HFFc6 (cell line): ENCODE data around the gene KIF26B. TPM values are rescaled to one million over a fixed set of nuclear protein-coding genes. Genes with fewer than 3 reads are reported as not detected.

Source experiments
- DNase-seq: peaks from one replicate; pipeline ENCODE4 v3.0.0-alpha.2; 2018
- H3K27ac Mint-ChIP-seq: 2 replicates; pipeline ENCODE4 v1.8.0; 2020; ENCODE audit warnings: mild to moderate bottlenecking, mixed read lengths
- H3K27me3 Mint-ChIP-seq: 2 replicates; pipeline ENCODE4 v1.8.0; 2021; ENCODE audit warnings: mild to moderate bottlenecking, moderate library complexity, mixed read lengths; ENCODE audit not compliant: insufficient read depth
- H3K36me3 Mint-ChIP-seq: 2 replicates; pipeline ENCODE4 v1.8.0; 2021; ENCODE audit warnings: low read depth, mixed read lengths
- H3K4me1 Mint-ChIP-seq: 2 replicates; pipeline ENCODE4 v1.8.0; 2020; ENCODE audit warnings: low read depth, mixed read lengths
- H3K4me3 Mint-ChIP-seq: 2 replicates; pipeline ENCODE4 v1.8.0; 2020; ENCODE audit warnings: mild to moderate bottlenecking, moderate library complexity, mixed read lengths
- H3K9me3 Mint-ChIP-seq: 2 replicates; pipeline ENCODE4 v1.8.0; 2020; ENCODE audit warnings: mild to moderate bottlenecking, mixed read lengths
- CTCF ChIP-seq: fragments of 200-600 bp; sonication (generic); IDR thresholded peaks from 2 replicates; pipeline ENCODE4 v1.5.0; 2021; ENCODE audit warnings: antibody characterized with exemption, mild to moderate bottlenecking
- total RNA-seq, 6 experiments: library from RNA; stranded (reverse); fragmentation: NEBNext Ultra II Directional; extraction: Animal tissue kit (Norgen Biotek cat#: 25700); gene quantifications; 2 replicates in 1 of 6; 3 replicates in 5 of 6; pipeline ENCODE4 v1.2.3, GENCODE V29; 2021

Gene KIF26B
- total RNA-seq, 6 experiments from 2014 or later: 4.6 to 7.5 (median 5.5) TPM

GRCh38 chr1:245690946-245691541, 536.3 kb downstream of the KIF26B start:
- TF ChIP-seq CTCF: no peak
- no peaks in the 10 kb centered on the region for H3K4me1 Mint-ChIP-seq
- no peaks in the 10 kb centered on the region for H3K36me3 Mint-ChIP-seq
- no peaks in the 10 kb centered on the region for H3K9me3 Mint-ChIP-seq
- H3K27ac Mint-ChIP-seq: no peak overlapping the region
- no peak for DNase-seq
- H3K4me3 Mint-ChIP-seq: no peak overlapping the region
- no peaks in the 10 kb centered on the region for H3K27me3 Mint-ChIP-seq

- TF ChIP-seq CTCF: no peak
- Mint-ChIP-seq H3K4me3 (no peak overlapping the region), H3K4me1 (no peaks in the 10 kb centered on the region), H3K27me3 (no peaks in the 10 kb centered on the region), H3K9me3 (no peaks in the 10 kb centered on the region), H3K27ac (no peak overlapping the region), H3K36me3 (no peaks in the 10 kb centered on the region)
- DNase-seq: no peak
Measured at GRCh38 chr1:245691897-245692296, 537.1 kb downstream of the KIF26B start.

GRCh38 chr1:245692318-245692717, 537.5 kb downstream of the KIF26B start:
- H3K4me3 Mint-ChIP-seq: no peak overlapping the region
- H3K27me3 Mint-ChIP-seq: no peaks in the 10 kb centered on the region
- no peaks in the 10 kb centered on the region for H3K36me3 Mint-ChIP-seq
- H3K27ac Mint-ChIP-seq: no peak overlapping the region
- no peaks in the 10 kb centered on the region for H3K4me1 Mint-ChIP-seq
- DNase-seq: no peak
- no peak for TF ChIP-seq CTCF
- no peaks in the 10 kb centered on the region for H3K9me3 Mint-ChIP-seq

- DNase-seq: no peak
- Mint-ChIP-seq H3K27ac (no peak overlapping the region), H3K4me3 (no peak overlapping the region), H3K27me3 (no peaks in the 10 kb centered on the region), H3K9me3 (no peaks in the 10 kb centered on the region), H3K4me1 (no peaks in the 10 kb centered on the region), H3K36me3 (no peaks in the 10 kb centered on the region)
- TF ChIP-seq CTCF: no peak
Measured at GRCh38 chr1:245693116-245693793, 538.5 kb downstream of the KIF26B start.

- H3K4me1 Mint-ChIP-seq: no peaks in the 10 kb centered on the region
- H3K27me3 Mint-ChIP-seq: no peaks in the 10 kb centered on the region
- no peaks in the 10 kb centered on the region for H3K9me3 Mint-ChIP-seq
- no peak for DNase-seq
- no peak overlapping the region for H3K4me3 Mint-ChIP-seq
- H3K36me3 Mint-ChIP-seq: no peaks in the 10 kb centered on the region
- no peak for TF ChIP-seq CTCF
- no peak overlapping the region for H3K27ac Mint-ChIP-seq
Measured at GRCh38 chr1:245693941-245694752, 539.4 kb downstream of the KIF26B start.
